Activated CD4-positive, alpha-beta T cell treated with anti-CD3 and anti-CD28 coated beads for 36 hours (primary cell): ENCODE measurements around the gene NPW. TPM values are rescaled to one million over a fixed set of nuclear protein-coding genes. Genes with fewer than 3 reads are reported as not detected.

Experiments
- ATAC-seq: fragments of 200-7000 bp; cut with Tn5 transposase; one replicate; pipeline ENCODE4 v1.10.0; 2021; ENCODE audit warnings: mild to moderate bottlenecking, moderate library complexity
- CTCF ChIA-PET: fragments of 350-600 bp; sonication (Branson Sonifier 250); formaldehyde crosslinking; loops from one replicate; lab custom pipeline; 2021; ENCODE audit warnings: antibody characterized with exemption; lab: Charles Lee
- POLR2A ChIA-PET: fragments of 350-600 bp; sonication (Branson Sonifier 250); formaldehyde crosslinking; loops from one replicate; lab custom pipeline; 2021; ENCODE audit warnings: antibody characterized with exemption, inconsistent platforms; lab: Charles Lee
- DNase-seq: peaks from one replicate; pipeline ENCODE4 v3.0.0-alpha.2; 2020
- H3K27ac Mint-ChIP-seq: one replicate; pipeline ENCODE4 v1.8.0; 2021; ENCODE audit warnings: mixed read lengths
- H3K27me3 Mint-ChIP-seq: one replicate; pipeline ENCODE4 v1.8.0; 2021; ENCODE audit warnings: mixed read lengths
- H3K36me3 Mint-ChIP-seq: one replicate; pipeline ENCODE4 v1.8.0; 2021; ENCODE audit warnings: low read depth, mixed read lengths
- H3K4me1 Mint-ChIP-seq: one replicate; pipeline ENCODE4 v1.8.0; 2021; ENCODE audit warnings: mixed read lengths
- H3K4me3 Mint-ChIP-seq: one replicate; pipeline ENCODE4 v1.8.0; 2021; ENCODE audit warnings: mild to moderate bottlenecking, moderate library complexity, mixed read lengths
- H3K9me3 Mint-ChIP-seq: one replicate; pipeline ENCODE4 v1.8.0; 2021; ENCODE audit warnings: low read depth, mixed read lengths
- intact Hi-C, 2 experiments: fragments of 100-400 bp; cut with DNase I in 1 of 2; cut with micrococcal nuclease in 1 of 2; formaldehyde crosslinking; loops; one replicate each; pipeline versions ENCODE4 v1.14.2 to v1.15.1; 2022 to 2024; cut with DNase I, micrococcal nuclease
- total RNA-seq, 2 experiments: library from RNA; stranded (reverse); gene quantifications; one replicate each; pipeline ENCODE4 v1.2.3, GENCODE V29; 2021

The NPW gene
- total RNA-seq, 2 experiments from 2014 or later, result 2.0 to 2.8 TPM

- POLR2A ChIA-PET, result interaction anchor here (0.6 to 1.5 kb wide), 3 partner anchors 83 to 205 kb away, joined by 8 to 12 read pairs (median 8); partner anchors contain the start of genes RPS2 and TRAF7
- peaks cover 1% of the 10 kb centered on the region for H3K36me3 Mint-ChIP-seq
- DNase-seq (peak; percentile 97), ATAC-seq (peak; percentile 97)
- CTCF ChIA-PET, result interaction anchor here (0.6 to 1.9 kb wide), 12 partner anchors 18 to 569 kb away, joined by 3 to 8 read pairs (median 4); partner anchors contain the start of genes PKD1, RPS2 and TRAF7
- H3K27me3 Mint-ChIP-seq, result no peaks in the 10 kb centered on the region
- intact Hi-C loops, result loop anchor here in 1 of 2 experiments (1.0 to 5.0 kb wide), 19 partner anchors 24 to 977 kb away; partner anchors contain the start of genes ABCA3, ATP6V0C, CCNF and E4F1
- peak within 1 kb of the TSS; percentile 85 for H3K27ac Mint-ChIP-seq
- H3K9me3 Mint-ChIP-seq, result no peaks in the 10 kb centered on the region
- peaks cover 18% of the 10 kb centered on the region for H3K4me1 Mint-ChIP-seq
- peak within 1 kb of the TSS; percentile 89 for H3K4me3 Mint-ChIP-seq
Observed at GRCh38 chr16:2047330-2048115, 27.9 kb downstream of the NPW start, which contains the start of the genes NTHL1 and TSC2. Gene NTHL1, minus strand, starts transcription at chr16:2047834. Its CDS starts 11 bp downstream, at chr16:2047823. Gene TSC2, plus strand, starts transcription at chr16:2047985. Its CDS starts 631 bp downstream, at chr16:2048616.

GRCh38 chr16:2048116-2048543, 28.5 kb downstream of the NPW start:
- CTCF ChIA-PET, result interaction anchor here (0.5 to 1.9 kb wide), 10 partner anchors 18 to 274 kb away, joined by 3 to 8 read pairs (median 4); partner anchors contain the start of genes PKD1, RPS2 and TRAF7
- POLR2A ChIA-PET, result interaction anchor here (0.6 to 1.5 kb wide), 3 partner anchors 83 to 205 kb away, joined by 8 to 12 read pairs (median 8); partner anchors contain the start of genes RPS2 and TRAF7
- ATAC-seq, result peak; percentile 28
- H3K9me3 Mint-ChIP-seq, result no peaks in the 10 kb centered on the region
- peak; percentile 52 for DNase-seq
- H3K4me1 Mint-ChIP-seq, result peaks cover 18% of the 10 kb centered on the region
- H3K27me3 Mint-ChIP-seq, result no peaks in the 10 kb centered on the region
- H3K27ac Mint-ChIP-seq, result peak overlapping the region; percentile 83
- peaks cover 1% of the 10 kb centered on the region for H3K36me3 Mint-ChIP-seq
- intact Hi-C loops, result loop anchor here in 1 of 2 experiments (1.0 to 5.0 kb wide), 2 partner anchors 341 to 465 kb away; partner anchors contain the start of genes ATP6V0C and MAPK8IP3
- peak overlapping the region; percentile 89 for H3K4me3 Mint-ChIP-seq

GRCh38 chr16:2053211-2053610, 33.6 kb downstream of the NPW start:
- ChIA-PET POLR2A (no interaction called here), CTCF (no interaction called here)
- intact Hi-C loops, result no loop called here
- Mint-ChIP-seq H3K36me3 (peaks cover 1% of the 10 kb centered on the region), H3K27me3 (no peaks in the 10 kb centered on the region), H3K4me1 (peaks cover 10% of the 10 kb centered on the region), H3K27ac (no peak overlapping the region), H3K9me3 (no peaks in the 10 kb centered on the region), H3K4me3 (no peak overlapping the region)
- no peak for ATAC-seq
- DNase-seq, result no peak

GRCh38 chr16:2053897-2054296, 34.3 kb downstream of the NPW start:
- Mint-ChIP-seq H3K4me3 (no peak overlapping the region), H3K36me3 (peaks cover 1% of the 10 kb centered on the region), H3K27me3 (no peaks in the 10 kb centered on the region), H3K9me3 (no peaks in the 10 kb centered on the region), H3K4me1 (peaks cover 4% of the 10 kb centered on the region), H3K27ac (no peak overlapping the region)
- ATAC-seq (no peak), DNase-seq (no peak)
- CTCF ChIA-PET, result interaction anchor here (0.6 kb wide), 1 partner anchor 424 kb away, joined by 3 read pairs; no protein-coding TSS in a partner anchor
- POLR2A ChIA-PET, result no interaction called here
- intact Hi-C loops, result no loop called here

GRCh38 chr16:2054543-2055245, 35.1 kb downstream of the NPW start:
- Mint-ChIP-seq H3K27me3 (no peaks in the 10 kb centered on the region), H3K4me1 (no peaks in the 10 kb centered on the region), H3K4me3 (no peak overlapping the region), H3K9me3 (no peaks in the 10 kb centered on the region), H3K27ac (no peak overlapping the region), H3K36me3 (peaks cover 1% of the 10 kb centered on the region)
- ChIA-PET CTCF (interaction anchor here (0.6 kb wide), 2 partner anchors 140 to 423 kb away, joined by 3 read pairs; no protein-coding TSS in a partner anchor), POLR2A (no interaction called here)
- ATAC-seq (no peak), DNase-seq (no peak)
- intact Hi-C loops, result no loop called here

- POLR2A ChIA-PET, result no interaction called here
- no peaks in the 10 kb centered on the region for H3K9me3 Mint-ChIP-seq
Observed at GRCh38 chr16:2056077-2056476, 36.5 kb downstream of the NPW start.

GRCh38 chr16:2056681-2057407, 37.3 kb downstream of the NPW start:
- Mint-ChIP-seq H3K9me3 (no peaks in the 10 kb centered on the region), H3K4me3 (no peak overlapping the region), H3K36me3 (peaks cover 1% of the 10 kb centered on the region), H3K27me3 (no peaks in the 10 kb centered on the region), H3K27ac (no peak overlapping the region), H3K4me1 (no peaks in the 10 kb centered on the region)
- no peak for ATAC-seq
- DNase-seq, result no peak
- ChIA-PET CTCF (interaction anchor here (0.6 to 0.7 kb wide), 2 partner anchors 37 to 485 kb away, joined by 3 read pairs; no protein-coding TSS in a partner anchor), POLR2A (no interaction called here)
- intact Hi-C loops, result no loop called here

More at GRCh38 chr16:2056077-2056476, 36.5 kb downstream of the NPW start:
- Mint-ChIP-seq H3K36me3 (peaks cover 1% of the 10 kb centered on the region), H3K27ac (no peak overlapping the region), H3K4me3 (no peak overlapping the region), H3K4me1 (no peaks in the 10 kb centered on the region), H3K27me3 (no peaks in the 10 kb centered on the region)
- DNase-seq, result peak; percentile 19
- CTCF ChIA-PET, result no interaction called here
- no peak for ATAC-seq
- intact Hi-C loops, result no loop called here

GRCh38 chr16:2057438-2057837, 37.9 kb downstream of the NPW start:
- DNase-seq (no peak), ATAC-seq (no peak)
- Mint-ChIP-seq H3K27me3 (no peaks in the 10 kb centered on the region), H3K4me3 (no peak overlapping the region), H3K4me1 (no peaks in the 10 kb centered on the region), H3K36me3 (peaks cover 1% of the 10 kb centered on the region), H3K9me3 (no peaks in the 10 kb centered on the region), H3K27ac (no peak overlapping the region)
- POLR2A ChIA-PET, result no interaction called here
- CTCF ChIA-PET, result interaction anchor here (0.6 to 0.7 kb wide), 2 partner anchors 37 to 486 kb away, joined by 3 read pairs; no protein-coding TSS in a partner anchor
- intact Hi-C loops, result no loop called here

- no peak for DNase-seq
- Mint-ChIP-seq H3K27ac (no peak overlapping the region), H3K9me3 (no peaks in the 10 kb centered on the region), H3K4me3 (no peak overlapping the region), H3K36me3 (peaks cover 1% of the 10 kb centered on the region), H3K4me1 (no peaks in the 10 kb centered on the region), H3K27me3 (no peaks in the 10 kb centered on the region)
- no peak for ATAC-seq
- intact Hi-C loops, result no loop called here
- CTCF ChIA-PET, result no interaction called here
- POLR2A ChIA-PET, result no interaction called here
Observed at GRCh38 chr16:2058420-2058819, 38.8 kb downstream of the NPW start.

GRCh38 chr16:2058872-2059271, 39.3 kb downstream of the NPW start:
- H3K4me1 Mint-ChIP-seq, result no peaks in the 10 kb centered on the region
- ChIA-PET CTCF (no interaction called here), POLR2A (no interaction called here)
- intact Hi-C loops, result no loop called here
- DNase-seq (no peak), ATAC-seq (no peak)
- no peak overlapping the region for H3K27ac Mint-ChIP-seq
- no peaks in the 10 kb centered on the region for H3K27me3 Mint-ChIP-seq
- H3K9me3 Mint-ChIP-seq, result no peaks in the 10 kb centered on the region
- peaks cover 1% of the 10 kb centered on the region for H3K36me3 Mint-ChIP-seq
- no peak overlapping the region for H3K4me3 Mint-ChIP-seq
